Smooth muscle cell (in vitro differentiated cells): Measurements from ENCODE around the gene PLD4. TPM values are rescaled to one million over a fixed set of nuclear protein-coding genes. Genes with fewer than 3 reads are reported as not detected.

Experiments
- DNase-seq: peaks from one replicate; lab custom pipeline; 2025; ENCODE audit not compliant: unreplicated experiment; lab: John Stamatoyannopoulos, UW
- H2AFZ ChIP-seq: fragments of 200-600 bp; sonication (generic); 2 replicates; pipeline ENCODE4 v1.6.0; 2016; ENCODE audit warnings: antibody characterized with exemption, low read depth, mild to moderate bottlenecking
- H3F3A ChIP-seq: fragments of 200-600 bp; sonication (generic); 2 replicates; pipeline ENCODE4 v1.6.0; 2017; ENCODE audit warnings: antibody characterized with exemption, low read depth
- H3K27ac ChIP-seq: fragments of 200-600 bp; sonication (generic); 2 replicates; pipeline ENCODE4 v1.5.1; 2016; ENCODE audit warnings: low read depth, mild to moderate bottlenecking
- H3K27me3 ChIP-seq: fragments of 200-600 bp; sonication (generic); 2 replicates; pipeline ENCODE4 v1.6.1; 2016; ENCODE audit warnings: low read depth, mild to moderate bottlenecking
- H3K36me3 ChIP-seq: fragments of 200-600 bp; sonication (generic); 2 replicates; pipeline ENCODE4 v1.5.1; 2016; ENCODE audit warnings: low read depth
- H3K4me1 ChIP-seq: fragments of 200-600 bp; sonication (generic); 2 replicates; pipeline ENCODE4 v1.5.1; 2016; ENCODE audit warnings: low read depth
- H3K4me2 ChIP-seq: fragments of 200-600 bp; sonication (generic); 2 replicates; pipeline ENCODE4 v1.6.0; 2016; ENCODE audit warnings: mild to moderate bottlenecking
- H3K4me3 ChIP-seq: fragments of 200-600 bp; sonication (generic); 2 replicates; pipeline ENCODE4 v1.5.1; 2016; ENCODE audit warnings: mild to moderate bottlenecking
- H3K79me2 ChIP-seq: fragments of 200-600 bp; sonication (generic); 2 replicates; pipeline ENCODE4 v1.6.0; 2016; ENCODE audit warnings: low read depth, mild to moderate bottlenecking
- H3K9ac ChIP-seq: fragments of 200-600 bp; sonication (generic); 2 replicates; pipeline ENCODE4 v1.6.0; 2016; ENCODE audit warnings: low read depth
- H3K9me3 ChIP-seq: fragments of 200-600 bp; sonication (generic); replicated peaks from 2 replicates; pipeline ENCODE4 v1.5.1; 2016; ENCODE audit warnings: low read depth
- H4K20me1 ChIP-seq: fragments of 200-600 bp; sonication (generic); 2 replicates; pipeline ENCODE4 v1.6.0; 2016; ENCODE audit warnings: low read depth
- CTCF ChIP-seq: fragments of 200-600 bp; sonication (generic); IDR thresholded peaks from 2 replicates; pipeline ENCODE4 v1.5.1; 2017; ENCODE audit warnings: borderline replicate concordance, mild to moderate bottlenecking, antibody characterized with exemption; ENCODE audit not compliant: insufficient read depth, poor library complexity, severe bottlenecking
- WGBS: methylation state at CpG from one replicate; pipeline ENCODE4 v1.1.7; 2016; ENCODE audit warnings: low lambda C conversion rate; 5-methylcytosine and 5-hydroxymethylcytosine counted together
- polyA plus RNA-seq: library from polyadenylated mRNA; unstranded; fragments of >200 nt; fragmentation: Nextera tagmentation; extraction: Ambion mirVana; gene quantifications from 2 replicates; pipeline ENCODE4 v1.2.1, GENCODE V29; 2016
- total RNA-seq: library from RNA; depleted of rRNA; stranded (reverse); fragments of >200 nt; gene quantifications from 2 replicates; pipeline ENCODE4 v1.2.3, GENCODE V29; 2014

Gene PLD4, protein sequence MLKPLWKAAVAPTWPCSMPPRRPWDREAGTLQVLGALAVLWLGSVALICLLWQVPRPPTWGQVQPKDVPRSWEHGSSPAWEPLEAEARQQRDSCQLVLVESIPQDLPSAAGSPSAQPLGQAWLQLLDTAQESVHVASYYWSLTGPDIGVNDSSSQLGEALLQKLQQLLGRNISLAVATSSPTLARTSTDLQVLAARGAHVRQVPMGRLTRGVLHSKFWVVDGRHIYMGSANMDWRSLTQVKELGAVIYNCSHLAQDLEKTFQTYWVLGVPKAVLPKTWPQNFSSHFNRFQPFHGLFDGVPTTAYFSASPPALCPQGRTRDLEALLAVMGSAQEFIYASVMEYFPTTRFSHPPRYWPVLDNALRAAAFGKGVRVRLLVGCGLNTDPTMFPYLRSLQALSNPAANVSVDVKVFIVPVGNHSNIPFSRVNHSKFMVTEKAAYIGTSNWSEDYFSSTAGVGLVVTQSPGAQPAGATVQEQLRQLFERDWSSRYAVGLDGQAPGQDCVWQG
- total RNA-seq (0.09 TPM in 1 of 2 replicates, not detected in the other), polyA plus RNA-seq (0.06 and 2.5 TPM in 2 replicates)

DNA sequence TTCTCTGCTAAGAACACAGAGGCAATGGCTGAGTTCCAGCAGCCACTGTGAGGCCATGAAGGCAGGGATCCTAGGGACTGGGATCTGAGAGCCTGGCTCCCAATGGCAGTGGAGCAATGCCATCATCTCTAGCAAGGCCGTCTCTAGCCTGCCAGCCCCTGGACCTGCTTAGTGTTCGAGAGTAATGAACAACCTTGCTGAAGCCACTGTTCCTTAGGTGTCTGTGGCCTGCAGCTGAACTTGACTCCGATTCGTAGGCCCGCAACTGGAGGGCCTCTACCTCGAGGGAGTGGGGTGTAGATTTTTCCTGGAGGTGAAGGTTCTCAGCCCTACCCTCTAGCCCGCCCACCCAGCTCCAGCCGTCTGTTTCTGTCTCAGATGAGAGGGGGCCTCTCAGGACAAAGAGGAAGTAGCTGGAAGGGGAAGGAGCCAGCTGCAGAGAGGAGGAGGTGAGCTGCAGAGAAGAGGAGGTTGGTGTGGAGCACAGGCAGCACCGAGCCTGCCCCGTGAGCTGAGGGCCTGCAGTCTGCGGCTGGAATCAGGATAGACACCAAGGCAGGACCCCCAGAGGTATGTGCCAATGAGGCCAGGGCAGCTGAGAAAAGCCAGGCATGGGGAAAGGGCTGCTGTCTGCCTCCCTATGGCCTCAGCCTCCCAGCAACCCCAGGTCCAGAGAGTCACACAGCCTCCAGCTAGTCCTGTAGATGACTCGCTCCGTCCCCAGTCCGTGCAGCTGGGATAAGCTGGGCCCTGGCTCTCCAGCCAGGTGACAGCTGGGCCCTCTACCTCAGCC lies at the start of gene PLD4:
PLD4 (plus strand) TSS at position 459 of the 793 bp plus-strand sequence. CDS start 2,262 bp downstream, outside the sequence.
- Histone ChIP-seq H3K27ac (no peak within 1 kb of the TSS), H3K36me3 (no peaks in the 10 kb centered on the region), H3K4me1 (no peaks in the 10 kb centered on the region), H3K27me3 (no peaks in the 10 kb centered on the region), H4K20me1 (no peaks in the 10 kb centered on the region), H3F3A (no peaks in the 10 kb centered on the region), H3K79me2 (no peaks in the 10 kb centered on the region), H3K9ac (no peak within 1 kb of the TSS), H3K4me2 (no peak within 1 kb of the TSS), H2AFZ (no peak within 1 kb of the TSS), H3K4me3 (no peak within 1 kb of the TSS), H3K9me3 (no peaks in the 10 kb centered on the region)
- 84% methylated on average over 14 of the region's 14 CpGs for WGBS
- no peak for TF ChIP-seq CTCF
- DNase-seq, result no peak

- Histone ChIP-seq H3K36me3 (no peaks in the 10 kb centered on the region), H3K27me3 (no peaks in the 10 kb centered on the region), H3K79me2 (peaks cover 19% of the 10 kb centered on the region), H3K4me1 (no peaks in the 10 kb centered on the region), H3K9ac (no peak overlapping the region), H3K4me3 (no peak overlapping the region), H2AFZ (no peak overlapping the region), H3K27ac (no peak overlapping the region), H3K4me2 (no peak overlapping the region), H4K20me1 (peaks cover 88% of the 10 kb centered on the region), H3K9me3 (no peaks in the 10 kb centered on the region), H3F3A (no peaks in the 10 kb centered on the region)
- 97% methylated on average over 12 of the region's 13 CpGs for WGBS
- DNase-seq, result no peak
- TF ChIP-seq CTCF, result no peak
Measured at GRCh38 chr14:104875412-104875751, 49.3 kb upstream of the PLD4 start.

DNA sequence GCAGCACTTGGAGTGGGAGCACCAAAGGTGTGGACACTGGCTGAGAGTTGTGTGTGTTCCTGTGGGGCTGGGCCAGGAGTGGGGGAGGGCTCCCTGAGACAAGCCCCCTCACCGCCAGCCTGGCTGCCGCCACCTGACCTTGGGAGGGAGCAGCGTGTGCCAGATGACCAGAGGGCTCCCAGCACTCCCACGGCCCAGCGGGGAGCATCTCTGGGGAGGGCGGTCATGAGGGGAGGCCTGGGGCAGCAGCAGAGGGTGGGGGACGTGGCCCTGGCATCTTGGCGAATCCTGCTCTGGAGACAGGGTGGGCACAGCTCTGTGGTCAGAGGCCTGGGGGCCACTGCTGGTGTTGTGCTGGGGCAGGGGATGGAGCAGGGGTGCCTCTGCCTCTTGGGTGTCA lies 48.9 kb upstream of the PLD4 start:
- Histone ChIP-seq H3K79me2 (peaks cover 18% of the 10 kb centered on the region), H4K20me1 (peaks cover 86% of the 10 kb centered on the region), H3K27me3 (no peaks in the 10 kb centered on the region), H3K4me3 (no peak overlapping the region), H3K27ac (no peak overlapping the region), H3K4me2 (no peak overlapping the region), H3K9ac (no peak overlapping the region), H3K9me3 (no peaks in the 10 kb centered on the region), H3F3A (no peaks in the 10 kb centered on the region), H2AFZ (no peak overlapping the region), H3K36me3 (no peaks in the 10 kb centered on the region), H3K4me1 (no peaks in the 10 kb centered on the region)
- no peak for TF ChIP-seq CTCF
- 97% methylated on average over 6 of the region's 8 CpGs for WGBS
- no peak for DNase-seq
